HG03457 (cell line): ENCODE data around the gene NCAM1.

ENCODE experiments used
- ATAC-seq: cut with Tn5 transposase; IDR thresholded peaks from one replicate; pipeline ENCODE4 v1.9.1; 2021; ENCODE audit warnings: moderate number of reproducible peaks; ENCODE audit not compliant: unreplicated experiment

NCAM1 gene

GRCh38 chr11:112967082-112967481, 5.9 kb downstream of the NCAM1 start:
- ATAC-seq, result no peak

- ATAC-seq, result no peak
Measured at GRCh38 chr11:112968941-112969713, 7.9 kb downstream of the NCAM1 start.

- ATAC-seq, result no peak
Measured at GRCh38 chr11:112971195-112971594, 10.0 kb downstream of the NCAM1 start.

- ATAC-seq, result no peak
Measured at GRCh38 chr11:112971827-112972226, 10.6 kb downstream of the NCAM1 start.

GRCh38 chr11:112972399-112973145, 11.4 kb downstream of the NCAM1 start:
- no peak for ATAC-seq

GRCh38 chr11:112975051-112975450, 13.8 kb downstream of the NCAM1 start:
- no peak for ATAC-seq

- no peak for ATAC-seq
Measured at GRCh38 chr11:112975493-112975892, 14.3 kb downstream of the NCAM1 start.

GRCh38 chr11:112977755-112978154, 16.5 kb downstream of the NCAM1 start:
- no peak for ATAC-seq

GRCh38 chr11:112983887-112984286, 22.7 kb downstream of the NCAM1 start:
- no peak for ATAC-seq

- no peak for ATAC-seq
Measured at GRCh38 chr11:112989198-112989597, 28.0 kb downstream of the NCAM1 start.

- ATAC-seq, result no peak
Measured at GRCh38 chr11:112993808-112994207, 32.6 kb downstream of the NCAM1 start.

GRCh38 chr11:112995423-112996090, 34.3 kb downstream of the NCAM1 start:
- no peak for ATAC-seq

- ATAC-seq, result no peak
Measured at GRCh38 chr11:112996994-112997393, 35.8 kb downstream of the NCAM1 start.

- ATAC-seq, result no peak
Measured at GRCh38 chr11:112997857-112998466, 36.7 kb downstream of the NCAM1 start.

- no peak for ATAC-seq
Measured at GRCh38 chr11:112999520-112999919, 38.3 kb downstream of the NCAM1 start.

- ATAC-seq, result no peak
Measured at GRCh38 chr11:113001709-113002108, 40.5 kb downstream of the NCAM1 start.

GRCh38 chr11:113006896-113007445, 45.8 kb downstream of the NCAM1 start:
- ATAC-seq, result no peak

- no peak for ATAC-seq
Measured at GRCh38 chr11:113014262-113015097, 53.3 kb downstream of the NCAM1 start.

- no peak for ATAC-seq
Measured at GRCh38 chr11:113015098-113015455, 53.9 kb downstream of the NCAM1 start.

GRCh38 chr11:113016905-113017304, 55.7 kb downstream of the NCAM1 start:
- ATAC-seq, result no peak
